ENCODE data around the gene RUNX1. TPM values are rescaled to one million over a fixed set of nuclear protein-coding genes. Genes with fewer than 3 reads are reported as not detected.

RUNX1 gene
- total and polyA plus RNA-seq, 10 of the 15 experiments (the other 5 are each of a cell fraction or from before 2014, with no cell fraction given): 0.90 to 15.2 (median 4.1) TPM

DNA sequence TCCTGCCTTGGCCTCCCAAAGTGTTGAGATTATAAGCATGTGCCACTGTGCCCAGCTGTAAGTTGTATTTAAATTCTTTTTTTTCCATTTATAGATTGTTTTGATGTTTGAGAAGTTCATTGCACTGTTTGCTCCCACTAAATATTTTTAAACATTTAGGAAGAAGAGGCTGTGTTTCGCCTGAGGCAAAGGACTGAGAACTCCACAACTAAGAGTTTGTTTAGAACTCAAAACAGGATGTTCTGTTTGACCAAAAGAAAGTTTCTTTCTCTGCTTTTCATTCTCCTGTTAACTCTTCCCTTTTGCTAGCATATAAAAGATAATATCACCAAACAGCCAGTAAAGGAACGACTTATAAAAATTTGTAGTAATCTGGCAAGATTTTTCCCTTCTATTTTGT is 87.0 kb downstream of the RUNX1 start (continued):
- TF ChIP-seq RCOR1 (conservative IDR thresholded peaks at IDR 0.05; ENCODE audit: low read depth, low read length) (no peak), SMARCA5 (IDR thresholded peaks at IDR 0.05) (no peak), CBX3 (IDR thresholded peaks at IDR 0.05; ENCODE audit: borderline replicate concordance, low read depth) (no peak), ZBTB11 (CRISPR knock-in tag; IDR thresholded peaks at IDR 0.05) (no peak), SPI1 (IDR thresholded peaks at IDR 0.05; ENCODE audit: borderline replicate concordance, insufficient read depth, low read depth, low read length) (no peak), CBFB (IDR thresholded peaks at IDR 0.05; ENCODE audit: low read depth) (no peak), PAX8 (IDR thresholded peaks at IDR 0.05) (no peak), SP1 (IDR thresholded peaks at IDR 0.05; ENCODE audit: low read depth, low read length) (no peak), HCFC1 (IDR thresholded peaks at IDR 0.05; ENCODE audit: low read length) (no peak), CEBPB (IDR thresholded peaks at IDR 0.05; ENCODE audit: borderline replicate concordance in 1 of 2, low read depth in 2 of 2, low read length in 2 of 2) (no peak), CHD1 (IDR thresholded peaks at IDR 0.05; ENCODE audit: low read depth, low read length) (no peak), WRNIP1 (IDR thresholded peaks at IDR 0.05; ENCODE audit: borderline replicate concordance, low read depth, low read length) (no peak)
- TF ChIP-seq, protein P1, sequence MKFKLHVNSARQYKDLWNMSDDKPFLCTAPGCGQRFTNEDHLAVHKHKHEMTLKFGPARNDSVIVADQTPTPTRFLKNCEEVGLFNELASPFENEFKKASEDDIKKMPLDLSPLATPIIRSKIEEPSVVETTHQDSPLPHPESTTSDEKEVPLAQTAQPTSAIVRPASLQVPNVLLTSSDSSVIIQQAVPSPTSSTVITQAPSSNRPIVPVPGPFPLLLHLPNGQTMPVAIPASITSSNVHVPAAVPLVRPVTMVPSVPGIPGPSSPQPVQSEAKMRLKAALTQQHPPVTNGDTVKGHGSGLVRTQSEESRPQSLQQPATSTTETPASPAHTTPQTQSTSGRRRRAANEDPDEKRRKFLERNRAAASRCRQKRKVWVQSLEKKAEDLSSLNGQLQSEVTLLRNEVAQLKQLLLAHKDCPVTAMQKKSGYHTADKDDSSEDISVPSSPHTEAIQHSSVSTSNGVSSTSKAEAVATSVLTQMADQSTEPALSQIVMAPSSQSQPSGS (IDR thresholded peaks at IDR 0.05; ENCODE audit: low read length): no peak
- TF ChIP-seq, protein P2, sequence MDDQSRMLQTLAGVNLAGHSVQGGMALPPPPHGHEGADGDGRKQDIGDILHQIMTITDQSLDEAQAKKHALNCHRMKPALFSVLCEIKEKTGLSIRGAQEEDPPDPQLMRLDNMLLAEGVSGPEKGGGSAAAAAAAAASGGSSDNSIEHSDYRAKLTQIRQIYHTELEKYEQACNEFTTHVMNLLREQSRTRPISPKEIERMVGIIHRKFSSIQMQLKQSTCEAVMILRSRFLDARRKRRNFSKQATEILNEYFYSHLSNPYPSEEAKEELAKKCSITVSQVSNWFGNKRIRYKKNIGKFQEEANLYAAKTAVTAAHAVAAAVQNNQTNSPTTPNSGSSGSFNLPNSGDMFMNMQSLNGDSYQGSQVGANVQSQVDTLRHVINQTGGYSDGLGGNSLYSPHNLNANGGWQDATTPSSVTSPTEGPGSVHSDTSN (IDR thresholded peaks at IDR 0.05; ENCODE audit: insufficient replicate concordance, low read depth, low read length): no peak

Measured in GM12878 (cell line).